WI38 (cell line): Measurements from ENCODE around the gene CDHR3.

ENCODE experiments used
- H3K4me3 ChIP-seq: 2 replicates; pipeline ENCODE4 v1.5.1; 2011; ENCODE audit warnings: low read depth, mild to moderate bottlenecking, control low read depth, low read length
- TF ChIP-seq, protein P1 (sequence below): IDR thresholded peaks from 2 replicates; pipeline ENCODE4 v1.5.1; 2012; ENCODE audit warnings: low read depth, mild to moderate bottlenecking, control low read depth, low read length

The CDHR3 gene

DNA sequence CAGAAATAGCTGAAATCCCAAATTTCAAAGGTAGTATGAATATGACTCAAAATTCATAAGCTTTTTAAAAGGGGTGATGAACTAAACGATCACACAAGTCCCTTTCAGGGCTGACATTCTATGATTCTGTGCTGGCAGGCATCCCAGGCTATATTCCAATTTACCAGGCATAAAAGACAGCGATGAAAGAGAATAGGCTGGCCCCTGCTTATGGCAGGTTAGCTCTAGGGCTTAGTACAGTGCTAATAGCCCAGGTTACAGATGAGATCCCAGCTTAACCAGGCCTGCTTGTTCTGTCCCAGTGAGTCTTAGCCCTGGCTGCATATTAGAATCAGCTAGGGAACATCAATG lies 56.4 kb downstream of the CDHR3 start:
- TF ChIP-seq, protein P1, sequence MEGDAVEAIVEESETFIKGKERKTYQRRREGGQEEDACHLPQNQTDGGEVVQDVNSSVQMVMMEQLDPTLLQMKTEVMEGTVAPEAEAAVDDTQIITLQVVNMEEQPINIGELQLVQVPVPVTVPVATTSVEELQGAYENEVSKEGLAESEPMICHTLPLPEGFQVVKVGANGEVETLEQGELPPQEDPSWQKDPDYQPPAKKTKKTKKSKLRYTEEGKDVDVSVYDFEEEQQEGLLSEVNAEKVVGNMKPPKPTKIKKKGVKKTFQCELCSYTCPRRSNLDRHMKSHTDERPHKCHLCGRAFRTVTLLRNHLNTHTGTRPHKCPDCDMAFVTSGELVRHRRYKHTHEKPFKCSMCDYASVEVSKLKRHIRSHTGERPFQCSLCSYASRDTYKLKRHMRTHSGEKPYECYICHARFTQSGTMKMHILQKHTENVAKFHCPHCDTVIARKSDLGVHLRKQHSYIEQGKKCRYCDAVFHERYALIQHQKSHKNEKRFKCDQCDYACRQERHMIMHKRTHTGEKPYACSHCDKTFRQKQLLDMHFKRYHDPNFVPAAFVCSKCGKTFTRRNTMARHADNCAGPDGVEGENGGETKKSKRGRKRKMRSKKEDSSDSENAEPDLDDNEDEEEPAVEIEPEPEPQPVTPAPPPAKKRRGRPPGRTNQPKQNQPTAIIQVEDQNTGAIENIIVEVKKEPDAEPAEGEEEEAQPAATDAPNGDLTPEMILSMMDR = no peak
- no peak overlapping the region for H3K4me3 ChIP-seq

DNA sequence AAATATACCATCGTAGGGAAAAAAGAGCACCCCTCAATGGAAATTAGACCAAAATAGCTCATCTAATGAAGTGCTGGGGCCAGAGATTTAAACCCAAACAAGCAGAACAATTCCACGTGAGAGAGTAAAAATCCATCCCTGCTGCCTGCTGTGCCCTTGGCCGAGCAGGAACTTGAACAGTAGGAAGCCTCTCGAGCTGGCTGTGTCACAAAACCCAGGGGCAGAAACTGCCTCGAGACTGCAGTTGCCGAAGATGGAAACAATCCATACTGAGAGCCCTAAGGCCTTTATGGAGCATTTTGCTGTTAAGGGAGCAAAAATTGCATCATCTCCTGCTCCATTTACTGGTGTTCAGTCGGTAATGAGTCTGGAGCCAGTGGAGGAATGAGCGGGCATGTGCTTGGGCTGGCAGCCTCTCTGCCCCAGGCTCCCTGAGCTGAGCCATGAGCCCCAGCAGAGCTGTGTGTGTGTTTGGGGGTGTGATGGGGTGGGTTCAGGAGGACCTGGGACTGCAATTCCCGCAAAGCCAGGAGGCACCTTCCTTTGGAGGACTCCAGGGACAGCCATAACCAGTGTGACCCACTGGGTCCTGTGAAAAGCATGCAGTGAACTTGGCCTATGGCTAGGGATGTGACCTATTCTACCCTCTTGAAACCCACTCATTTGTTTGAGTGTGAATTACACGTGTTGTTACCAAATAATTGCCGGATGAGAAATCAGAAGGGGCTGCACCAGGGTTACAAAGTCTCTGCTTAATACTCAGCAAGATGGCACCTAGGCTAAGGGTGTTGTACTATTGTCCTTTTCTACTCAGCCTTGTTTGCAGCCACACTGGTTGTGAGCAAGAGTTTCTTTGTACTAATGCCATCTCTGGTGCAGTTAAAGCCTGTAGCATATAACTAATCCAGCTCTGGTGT lies 58.3 kb downstream of the CDHR3 start:
- H3K4me3 ChIP-seq = no peak overlapping the region
- TF ChIP-seq, protein P1 = no peak

DNA sequence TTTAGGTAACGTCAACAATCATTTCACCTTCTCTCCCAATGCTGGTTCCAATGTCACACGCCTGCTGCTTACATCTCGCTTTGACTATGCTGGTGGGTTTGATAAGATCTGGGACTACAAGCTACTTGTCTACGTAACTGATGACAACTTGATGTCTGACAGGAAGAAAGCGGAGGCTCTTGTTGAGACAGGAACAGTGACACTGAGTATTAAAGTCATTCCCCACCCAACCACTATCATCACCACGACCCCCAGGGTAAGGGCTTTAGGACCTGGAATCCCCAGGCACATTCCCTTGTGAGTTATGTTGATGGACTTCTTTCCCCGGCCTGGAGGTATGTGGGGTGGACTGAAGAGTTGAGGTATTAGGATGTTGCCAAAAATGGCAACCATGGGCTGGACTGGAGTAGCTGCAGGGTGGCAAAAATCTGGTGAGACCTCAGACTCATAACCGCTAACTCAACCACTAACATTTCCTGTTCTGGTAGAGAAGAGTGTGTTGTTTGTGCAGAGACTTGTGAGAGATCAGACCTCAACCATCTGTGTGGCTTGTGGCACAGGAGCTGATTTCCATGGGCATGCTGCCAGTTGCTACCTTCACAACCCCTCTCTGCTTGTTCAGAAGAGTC lies 59.2 kb downstream of the CDHR3 start:
- TF ChIP-seq, protein P1 = no peak
- no peak overlapping the region for H3K4me3 ChIP-seq

DNA sequence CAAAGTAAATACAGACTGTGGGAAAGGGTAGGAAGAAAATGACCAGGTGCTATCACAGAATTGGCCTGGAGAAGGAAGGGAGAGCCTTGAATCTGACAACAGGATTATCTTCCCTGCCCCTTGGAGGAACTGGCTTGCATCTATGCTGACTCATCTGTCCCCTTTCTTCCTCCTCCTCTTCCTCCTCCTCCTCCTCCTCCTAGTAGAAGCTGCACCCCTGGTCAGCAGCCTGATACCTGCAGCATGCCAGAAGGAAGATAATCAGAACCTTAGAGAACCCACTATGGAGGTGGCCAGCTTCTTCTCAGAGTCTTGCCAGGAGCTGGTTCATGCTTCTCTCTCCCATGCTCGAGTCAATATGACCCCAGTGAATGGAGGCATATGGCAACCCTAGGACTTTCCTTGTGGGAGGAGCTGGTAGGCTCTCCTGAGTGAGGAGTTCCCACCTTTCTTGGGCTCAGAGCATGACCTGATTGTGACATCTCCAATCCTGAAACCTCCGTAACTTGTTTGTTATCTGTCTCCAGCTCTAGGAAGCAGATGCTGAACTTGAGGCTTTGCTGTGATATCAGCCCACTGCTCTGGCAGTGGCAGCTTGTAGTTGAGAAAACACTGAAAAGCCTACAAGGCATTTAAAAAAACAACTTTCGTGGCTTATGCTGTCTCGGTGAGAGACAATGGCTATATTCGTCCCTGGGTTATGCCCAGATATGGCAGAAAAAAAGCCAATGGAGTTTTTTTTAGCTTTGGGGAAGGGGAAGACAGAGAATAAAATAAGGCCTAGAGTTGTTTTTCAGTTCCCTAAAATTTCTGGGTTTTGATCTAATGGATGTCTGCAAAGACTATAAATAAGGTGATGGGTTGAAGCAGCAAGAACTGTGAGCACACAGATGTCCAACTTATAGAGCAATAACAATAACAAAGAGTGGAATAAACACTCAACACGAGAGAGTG lies 60.6 kb downstream of the CDHR3 start:
- TF ChIP-seq, protein P1 = no peak
- no peak overlapping the region for H3K4me3 ChIP-seq

- no peak overlapping the region for H3K4me3 ChIP-seq
- TF ChIP-seq, protein P1 = no peak
Observed at GRCh38 chr7:106026101-106026500, 63.0 kb downstream of the CDHR3 start.

GRCh38 chr7:106029451-106029850 lies 66.4 kb downstream of the CDHR3 start:
- TF ChIP-seq, protein P1 = no peak
- H3K4me3 ChIP-seq = no peak overlapping the region
